ENCODE results near the gene CCDC33. TPM values are rescaled to one million over a fixed set of nuclear protein-coding genes. Genes with fewer than 3 reads are reported as not detected.

Gene CCDC33
- total RNA-seq, 1 experiment from 2014 or later = 10.6 TPM

- H3K36me3 Mint-ChIP-seq = no peaks in the 10 kb centered on the region
- no peak overlapping the region; the same call in 1 of the 2 replicates for H3K4me3 Mint-ChIP-seq
- ChIA-PET POLR2A (no interaction called here), CTCF (interaction anchor here (0.5 to 6.2 kb wide), 18 partner anchors 10 to 329 kb away, joined by 3 to 53 read pairs (median 4); partner anchors contain the start of genes ISLR2 and STRA6)
- H3K9me3 Mint-ChIP-seq = no peaks in the 10 kb centered on the region
- DNase-seq (ENCODE audit: low spot score) (no peak), ATAC-seq (0 out of 2 replicates have a peak, but pooled peaks have one; percentile 3)
- no peak for TF ChIP-seq ATF6 (CRISPR knock-in tag; IDR thresholded peaks at IDR 0.05)
- no peak for TF ChIP-seq GRHL2 (CRISPR knock-in tag; IDR thresholded peaks at IDR 0.05; ENCODE audit: insufficient replicate concordance, severe bottlenecking)
- TF ChIP-seq, protein P1, sequence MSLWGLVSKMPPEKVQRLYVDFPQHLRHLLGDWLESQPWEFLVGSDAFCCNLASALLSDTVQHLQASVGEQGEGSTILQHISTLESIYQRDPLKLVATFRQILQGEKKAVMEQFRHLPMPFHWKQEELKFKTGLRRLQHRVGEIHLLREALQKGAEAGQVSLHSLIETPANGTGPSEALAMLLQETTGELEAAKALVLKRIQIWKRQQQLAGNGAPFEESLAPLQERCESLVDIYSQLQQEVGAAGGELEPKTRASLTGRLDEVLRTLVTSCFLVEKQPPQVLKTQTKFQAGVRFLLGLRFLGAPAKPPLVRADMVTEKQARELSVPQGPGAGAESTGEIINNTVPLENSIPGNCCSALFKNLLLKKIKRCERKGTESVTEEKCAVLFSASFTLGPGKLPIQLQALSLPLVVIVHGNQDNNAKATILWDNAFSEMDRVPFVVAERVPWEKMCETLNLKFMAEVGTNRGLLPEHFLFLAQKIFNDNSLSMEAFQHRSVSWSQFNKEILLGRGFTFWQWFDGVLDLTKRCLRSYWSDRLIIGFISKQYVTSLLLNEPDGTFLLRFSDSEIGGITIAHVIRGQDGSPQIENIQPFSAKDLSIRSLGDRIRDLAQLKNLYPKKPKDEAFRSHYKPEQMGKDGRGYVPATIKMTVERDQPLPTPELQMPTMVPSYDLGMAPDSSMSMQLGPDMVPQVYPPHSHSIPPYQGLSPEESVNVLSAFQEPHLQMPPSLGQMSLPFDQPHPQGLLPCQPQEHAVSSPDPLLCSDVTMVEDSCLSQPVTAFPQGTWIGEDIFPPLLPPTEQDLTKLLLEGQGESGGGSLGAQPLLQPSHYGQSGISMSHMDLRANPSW (CRISPR knock-in tag; conservative IDR thresholded peaks at IDR 0.05; ENCODE audit: low read depth) = no peak
- TF ChIP-seq ESRRA (CRISPR knock-in tag; IDR thresholded peaks at IDR 0.05; ENCODE audit: borderline replicate concordance) = no peak
- no peak for TF ChIP-seq NFATC4 (CRISPR knock-in tag; IDR thresholded peaks at IDR 0.05)
- TF ChIP-seq, protein P2, sequence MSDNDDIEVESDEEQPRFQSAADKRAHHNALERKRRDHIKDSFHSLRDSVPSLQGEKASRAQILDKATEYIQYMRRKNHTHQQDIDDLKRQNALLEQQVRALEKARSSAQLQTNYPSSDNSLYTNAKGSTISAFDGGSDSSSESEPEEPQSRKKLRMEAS (CRISPR knock-in tag; IDR thresholded peaks at IDR 0.05) = no peak
- TF ChIP-seq, protein P3, sequence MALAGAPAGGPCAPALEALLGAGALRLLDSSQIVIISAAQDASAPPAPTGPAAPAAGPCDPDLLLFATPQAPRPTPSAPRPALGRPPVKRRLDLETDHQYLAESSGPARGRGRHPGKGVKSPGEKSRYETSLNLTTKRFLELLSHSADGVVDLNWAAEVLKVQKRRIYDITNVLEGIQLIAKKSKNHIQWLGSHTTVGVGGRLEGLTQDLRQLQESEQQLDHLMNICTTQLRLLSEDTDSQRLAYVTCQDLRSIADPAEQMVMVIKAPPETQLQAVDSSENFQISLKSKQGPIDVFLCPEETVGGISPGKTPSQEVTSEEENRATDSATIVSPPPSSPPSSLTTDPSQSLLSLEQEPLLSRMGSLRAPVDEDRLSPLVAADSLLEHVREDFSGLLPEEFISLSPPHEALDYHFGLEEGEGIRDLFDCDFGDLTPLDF (CRISPR knock-in tag; IDR thresholded peaks at IDR 0.05) = no peak
- no peak for TF ChIP-seq FOXK1 (CRISPR knock-in tag; IDR thresholded peaks at IDR 0.05)
- TF ChIP-seq JUN (CRISPR knock-in tag; IDR thresholded peaks at IDR 0.05) = no peak
- H3K27me3 Mint-ChIP-seq (ENCODE audit: low read depth) = peaks cover 52% of the 10 kb centered on the region
- H3K4me1 Mint-ChIP-seq = peaks cover 68% of the 10 kb centered on the region
- no peak overlapping the region for H3K27ac Mint-ChIP-seq
Observed at GRCh38 chr15:74301583-74302361, 65.6 kb downstream of the CCDC33 start.

DNA sequence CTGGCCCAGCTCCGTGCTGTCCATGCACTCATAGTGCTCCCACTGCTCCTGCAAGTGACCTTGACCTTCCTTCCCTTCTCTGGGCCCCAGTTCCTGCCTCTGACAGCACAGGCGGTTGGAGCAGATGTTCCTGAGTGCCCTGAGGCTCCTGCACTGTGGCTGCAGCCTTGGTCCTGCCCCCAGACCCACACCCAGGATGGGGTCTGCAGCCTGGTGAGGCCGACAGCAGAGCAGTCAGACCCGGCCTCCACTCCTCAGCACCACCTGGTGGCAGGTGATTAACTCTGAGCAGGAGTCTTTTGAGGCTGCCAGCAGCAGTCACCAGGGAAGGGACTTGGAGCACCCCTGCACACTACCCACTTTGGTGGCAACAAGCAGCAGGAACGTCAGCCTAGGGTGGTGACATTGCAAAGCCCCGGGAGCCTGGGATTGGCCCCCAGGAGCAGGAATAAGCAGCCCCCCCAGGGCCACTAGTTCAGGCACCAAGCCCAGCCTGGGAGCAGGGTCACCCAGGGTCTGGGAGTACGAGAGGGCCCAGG, 66.8 kb downstream of the CCDC33 start:
- peaks cover 79% of the 10 kb centered on the region for H3K4me1 Mint-ChIP-seq
- H3K9me3 Mint-ChIP-seq = no peaks in the 10 kb centered on the region
- ATAC-seq = peak; percentile 67
- TF ChIP-seq ATF6 (CRISPR knock-in tag; IDR thresholded peaks at IDR 0.05) (no peak), NR3C1 (CRISPR knock-in tag; conservative IDR thresholded peaks at IDR 0.05; ENCODE audit: low read depth) (peak; percentile 91; the same call in 1 of the 2 replicates), TEAD1 (CRISPR knock-in tag; IDR thresholded peaks at IDR 0.05) (peak; percentile 68; the same call in 1 of the 2 replicates), ESRRA (CRISPR knock-in tag; IDR thresholded peaks at IDR 0.05; ENCODE audit: borderline replicate concordance) (0 out of 2 replicates have a peak, but pooled peaks have one; percentile 21), ZNF263 (CRISPR knock-in tag; IDR thresholded peaks at IDR 0.05; ENCODE audit: low read depth) (peak; percentile 73; the same call in 1 of the 2 replicates), ZBTB21 (CRISPR knock-in tag; IDR thresholded peaks at IDR 0.05; ENCODE audit: borderline replicate concordance) (0 out of 2 replicates have a peak, but pooled peaks have one; percentile 50)
- TF ChIP-seq, protein P4, sequence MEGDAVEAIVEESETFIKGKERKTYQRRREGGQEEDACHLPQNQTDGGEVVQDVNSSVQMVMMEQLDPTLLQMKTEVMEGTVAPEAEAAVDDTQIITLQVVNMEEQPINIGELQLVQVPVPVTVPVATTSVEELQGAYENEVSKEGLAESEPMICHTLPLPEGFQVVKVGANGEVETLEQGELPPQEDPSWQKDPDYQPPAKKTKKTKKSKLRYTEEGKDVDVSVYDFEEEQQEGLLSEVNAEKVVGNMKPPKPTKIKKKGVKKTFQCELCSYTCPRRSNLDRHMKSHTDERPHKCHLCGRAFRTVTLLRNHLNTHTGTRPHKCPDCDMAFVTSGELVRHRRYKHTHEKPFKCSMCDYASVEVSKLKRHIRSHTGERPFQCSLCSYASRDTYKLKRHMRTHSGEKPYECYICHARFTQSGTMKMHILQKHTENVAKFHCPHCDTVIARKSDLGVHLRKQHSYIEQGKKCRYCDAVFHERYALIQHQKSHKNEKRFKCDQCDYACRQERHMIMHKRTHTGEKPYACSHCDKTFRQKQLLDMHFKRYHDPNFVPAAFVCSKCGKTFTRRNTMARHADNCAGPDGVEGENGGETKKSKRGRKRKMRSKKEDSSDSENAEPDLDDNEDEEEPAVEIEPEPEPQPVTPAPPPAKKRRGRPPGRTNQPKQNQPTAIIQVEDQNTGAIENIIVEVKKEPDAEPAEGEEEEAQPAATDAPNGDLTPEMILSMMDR (IDR thresholded peaks at IDR 0.05) = peak; percentile 80
- TF ChIP-seq, protein P5, sequence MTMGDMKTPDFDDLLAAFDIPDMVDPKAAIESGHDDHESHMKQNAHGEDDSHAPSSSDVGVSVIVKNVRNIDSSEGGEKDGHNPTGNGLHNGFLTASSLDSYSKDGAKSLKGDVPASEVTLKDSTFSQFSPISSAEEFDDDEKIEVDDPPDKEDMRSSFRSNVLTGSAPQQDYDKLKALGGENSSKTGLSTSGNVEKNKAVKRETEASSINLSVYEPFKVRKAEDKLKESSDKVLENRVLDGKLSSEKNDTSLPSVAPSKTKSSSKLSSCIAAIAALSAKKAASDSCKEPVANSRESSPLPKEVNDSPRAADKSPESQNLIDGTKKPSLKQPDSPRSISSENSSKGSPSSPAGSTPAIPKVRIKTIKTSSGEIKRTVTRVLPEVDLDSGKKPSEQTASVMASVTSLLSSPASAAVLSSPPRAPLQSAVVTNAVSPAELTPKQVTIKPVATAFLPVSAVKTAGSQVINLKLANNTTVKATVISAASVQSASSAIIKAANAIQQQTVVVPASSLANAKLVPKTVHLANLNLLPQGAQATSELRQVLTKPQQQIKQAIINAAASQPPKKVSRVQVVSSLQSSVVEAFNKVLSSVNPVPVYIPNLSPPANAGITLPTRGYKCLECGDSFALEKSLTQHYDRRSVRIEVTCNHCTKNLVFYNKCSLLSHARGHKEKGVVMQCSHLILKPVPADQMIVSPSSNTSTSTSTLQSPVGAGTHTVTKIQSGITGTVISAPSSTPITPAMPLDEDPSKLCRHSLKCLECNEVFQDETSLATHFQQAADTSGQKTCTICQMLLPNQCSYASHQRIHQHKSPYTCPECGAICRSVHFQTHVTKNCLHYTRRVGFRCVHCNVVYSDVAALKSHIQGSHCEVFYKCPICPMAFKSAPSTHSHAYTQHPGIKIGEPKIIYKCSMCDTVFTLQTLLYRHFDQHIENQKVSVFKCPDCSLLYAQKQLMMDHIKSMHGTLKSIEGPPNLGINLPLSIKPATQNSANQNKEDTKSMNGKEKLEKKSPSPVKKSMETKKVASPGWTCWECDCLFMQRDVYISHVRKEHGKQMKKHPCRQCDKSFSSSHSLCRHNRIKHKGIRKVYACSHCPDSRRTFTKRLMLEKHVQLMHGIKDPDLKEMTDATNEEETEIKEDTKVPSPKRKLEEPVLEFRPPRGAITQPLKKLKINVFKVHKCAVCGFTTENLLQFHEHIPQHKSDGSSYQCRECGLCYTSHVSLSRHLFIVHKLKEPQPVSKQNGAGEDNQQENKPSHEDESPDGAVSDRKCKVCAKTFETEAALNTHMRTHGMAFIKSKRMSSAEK (CRISPR knock-in tag; IDR thresholded peaks at IDR 0.05; ENCODE audit: borderline replicate concordance) = no peak
- ChIA-PET POLR2A (interaction anchor here (0.9 to 1.5 kb wide), 2 partner anchors 19 to 83 kb away, joined by 3 to 4 read pairs; no protein-coding TSS in a partner anchor), CTCF (interaction anchor here (0.5 to 6.2 kb wide), 22 partner anchors 9 to 330 kb away, joined by 3 to 53 read pairs (median 5); partner anchors contain the start of genes ISLR2 and STRA6)
- H3K27me3 Mint-ChIP-seq (ENCODE audit: low read depth) = peaks cover 57% of the 10 kb centered on the region
- peak overlapping the region; percentile 37 for H3K4me3 Mint-ChIP-seq
- no peaks in the 10 kb centered on the region for H3K36me3 Mint-ChIP-seq
- peak; percentile 86 for DNase-seq (ENCODE audit: low spot score)
- H3K27ac Mint-ChIP-seq = no peak overlapping the region

Data from WTC11 (cell line).